Measurements from ENCODE around the gene LMAN1L.

GRCh38 chr15:74841891-74842373, 29.3 kb downstream of the LMAN1L start:
- TF ChIP-seq CTCF (conservative IDR thresholded peaks at IDR 0.05; ENCODE audit: low read length) (no peak), EZH2phosphoT487 (IDR thresholded peaks at IDR 0.05; ENCODE audit: borderline replicate concordance, low read depth, low read length) (no peak)
